Effector memory CD8-positive, alpha-beta T cell (primary cell): ENCODE data around the gene CEACAM19.
A peak's percentile ranks its signal among the peaks of the same experiment; 100 is the strongest.
"Not testable (repeated sequence)": the region's sequence is repeated elsewhere in the genome, so short reads cannot be mapped to it uniquely, and the experiment has no call there.

Experiments used
- ATAC-seq: fragments of 150-1000 bp; cut with Tn5 transposase; replicated peaks from 2 replicates; pipeline ENCODE4 v1.10.0; 2021; ENCODE audit warnings: mild to moderate bottlenecking, moderate library complexity
- DNase-seq, 3 experiments: peaks; one replicate each; pipeline ENCODE4 v3.0.0; 2021
- H3K27ac Mint-ChIP-seq, 2 donors: one replicate each; pipeline ENCODE4 v1.8.0; 2022; ENCODE audit warnings: mild to moderate bottlenecking in 2 of 2, mixed read lengths in 2 of 2, moderate library complexity in 2 of 2
- H3K27me3 Mint-ChIP-seq, 2 donors: one replicate each; pipeline ENCODE4 v1.8.0; 2022; ENCODE audit warnings: mixed read lengths in 2 of 2
- H3K36me3 Mint-ChIP-seq: one replicate; pipeline ENCODE4 v1.8.0; 2022; ENCODE audit warnings: mild to moderate bottlenecking, moderate library complexity, mixed read lengths; ENCODE audit not compliant: insufficient read depth
- H3K4me1 Mint-ChIP-seq, 2 donors: one replicate each; pipeline ENCODE4 v1.8.0; 2022; ENCODE audit warnings: low read depth in 2 of 2, mixed read lengths in 2 of 2
- H3K4me3 Mint-ChIP-seq, 2 donors: one replicate each; pipeline ENCODE4 v1.8.0; 2022; ENCODE audit warnings: mild to moderate bottlenecking in 2 of 2, mixed read lengths in 2 of 2, moderate library complexity in 2 of 2
- H3K9me3 Mint-ChIP-seq, 2 donors: one replicate each; pipeline ENCODE4 v1.8.0; 2022; ENCODE audit warnings: mixed read lengths in 2 of 2

CEACAM19 gene

GRCh38 chr19:44720396-44720795 lies 49.1 kb downstream of the CEACAM19 start:
- not testable (repeated sequence) for H3K27ac Mint-ChIP-seq, ATAC-seq, DNase-seq, H3K4me3 Mint-ChIP-seq, H3K36me3 Mint-ChIP-seq, H3K9me3 Mint-ChIP-seq
- H3K27me3 Mint-ChIP-seq: peaks cover 0 to 10% of the 10 kb centered on the region in 2 donors
- H3K4me1 Mint-ChIP-seq: peaks cover 11 to 13% of the 10 kb centered on the region in 2 donors

- H3K4me3 Mint-ChIP-seq: no peak overlapping the region
- H3K36me3 Mint-ChIP-seq: peaks cover 6% of the 10 kb centered on the region
- H3K27ac Mint-ChIP-seq: no peak overlapping the region
- H3K9me3 Mint-ChIP-seq: no peaks in the 10 kb centered on the region
- H3K27me3 Mint-ChIP-seq: peaks cover 0 to 10% of the 10 kb centered on the region in 2 donors
- ATAC-seq (no peak), DNase-seq (no peak)
- H3K4me1 Mint-ChIP-seq: peaks cover 11 to 13% of the 10 kb centered on the region in 2 donors
Observed at GRCh38 chr19:44720945-44721344, 49.7 kb downstream of the CEACAM19 start.

GRCh38 chr19:44721369-44721768 lies 50.1 kb downstream of the CEACAM19 start:
- not testable (repeated sequence) for H3K27ac Mint-ChIP-seq, H3K4me3 Mint-ChIP-seq

GRCh38 chr19:44722131-44723121 lies 51.1 kb downstream of the CEACAM19 start:
- peaks cover 6% of the 10 kb centered on the region for H3K36me3 Mint-ChIP-seq
- DNase-seq (no peak), ATAC-seq (peak; percentile 11)
- H3K27ac Mint-ChIP-seq: peak overlapping the region in 1 of 2 donors; percentile 10
- peaks cover 11 to 13% of the 10 kb centered on the region in 2 donors for H3K4me1 Mint-ChIP-seq
- no peak overlapping the region for H3K4me3 Mint-ChIP-seq
- peaks cover 0 to 10% of the 10 kb centered on the region in 2 donors for H3K27me3 Mint-ChIP-seq
- no peaks in the 10 kb centered on the region for H3K9me3 Mint-ChIP-seq

More at GRCh38 chr19:44721369-44721768, 50.1 kb downstream of the CEACAM19 start:
- not testable (repeated sequence) for ATAC-seq, DNase-seq, H3K9me3 Mint-ChIP-seq, H3K36me3 Mint-ChIP-seq
- Mint-ChIP-seq H3K27me3 (peaks cover 0 to 10% of the 10 kb centered on the region in 2 donors), H3K4me1 (peaks cover 11 to 13% of the 10 kb centered on the region in 2 donors)

GRCh38 chr19:44723299-44723951 lies 52.1 kb downstream of the CEACAM19 start:
- ATAC-seq: peak; percentile 47
- peaks cover 6% of the 10 kb centered on the region for H3K36me3 Mint-ChIP-seq
- H3K9me3 Mint-ChIP-seq: no peaks in the 10 kb centered on the region
- H3K4me1 Mint-ChIP-seq: peaks cover 13 to 21% of the 10 kb centered on the region in 2 donors
- H3K27me3 Mint-ChIP-seq: peaks cover 0 to 10% of the 10 kb centered on the region in 2 donors
- DNase-seq: no peak
- H3K4me3 Mint-ChIP-seq: no peak overlapping the region
- no peak overlapping the region for H3K27ac Mint-ChIP-seq

GRCh38 chr19:44723952-44724319 lies 52.7 kb downstream of the CEACAM19 start:
- Mint-ChIP-seq H3K36me3 (peaks cover 6% of the 10 kb centered on the region), H3K27ac (peak overlapping the region in 1 of 2 donors; percentile 12), H3K27me3 (peaks cover 0 to 10% of the 10 kb centered on the region in 2 donors), H3K4me1 (peaks cover 13 to 21% of the 10 kb centered on the region in 2 donors), H3K4me3 (no peak overlapping the region), H3K9me3 (no peaks in the 10 kb centered on the region)
- ATAC-seq: peak; percentile 96
- DNase-seq: peak; percentile 73 to 80 (median 79)

GRCh38 chr19:44725251-44725650 lies 54.0 kb downstream of the CEACAM19 start:
- ATAC-seq: no peak
- Mint-ChIP-seq H3K9me3 (no peaks in the 10 kb centered on the region), H3K4me1 (peaks cover 13 to 21% of the 10 kb centered on the region in 2 donors), H3K36me3 (peaks cover 6% of the 10 kb centered on the region), H3K27me3 (peaks cover 0 to 10% of the 10 kb centered on the region in 2 donors), H3K4me3 (no peak overlapping the region), H3K27ac (no peak overlapping the region)
- no peak for DNase-seq

- ATAC-seq: no peak
- H3K36me3 Mint-ChIP-seq: peaks cover 6% of the 10 kb centered on the region
- no peak for DNase-seq
- H3K4me1 Mint-ChIP-seq: peaks cover 13 to 21% of the 10 kb centered on the region in 2 donors
- no peaks in the 10 kb centered on the region for H3K9me3 Mint-ChIP-seq
- peaks cover 0 to 10% of the 10 kb centered on the region in 2 donors for H3K27me3 Mint-ChIP-seq
- H3K4me3 Mint-ChIP-seq: no peak overlapping the region
- H3K27ac Mint-ChIP-seq: no peak overlapping the region
Observed at GRCh38 chr19:44725684-44726083, 54.4 kb downstream of the CEACAM19 start.

GRCh38 chr19:44726465-44726864 lies 55.2 kb downstream of the CEACAM19 start:
- Mint-ChIP-seq H3K27me3 (peaks cover 0 to 10% of the 10 kb centered on the region in 2 donors), H3K27ac (peak overlapping the region; percentile 44 to 74), H3K4me1 (peaks cover 13 to 21% of the 10 kb centered on the region in 2 donors), H3K36me3 (peaks cover 6% of the 10 kb centered on the region), H3K4me3 (no peak overlapping the region), H3K9me3 (no peaks in the 10 kb centered on the region)
- ATAC-seq (no peak), DNase-seq (no peak)

GRCh38 chr19:44728178-44728577 lies 56.9 kb downstream of the CEACAM19 start:
- Mint-ChIP-seq H3K4me3 (peak overlapping the region in 1 of 2 donors; percentile 15), H3K36me3 (peaks cover 3% of the 10 kb centered on the region), H3K27me3 (peaks cover 0 to under 1% of the 10 kb centered on the region in 2 donors), H3K9me3 (no peaks in the 10 kb centered on the region), H3K4me1 (peaks cover 7 to 15% of the 10 kb centered on the region in 2 donors), H3K27ac (peak overlapping the region; percentile 16 to 65)
- ATAC-seq (no peak), DNase-seq (no peak)

- H3K4me1 Mint-ChIP-seq: peaks cover 1 to 8% of the 10 kb centered on the region in 2 donors
- no peak for DNase-seq
- no peak overlapping the region for H3K4me3 Mint-ChIP-seq
- no peak overlapping the region for H3K27ac Mint-ChIP-seq
- H3K9me3 Mint-ChIP-seq: no peaks in the 10 kb centered on the region
- H3K27me3 Mint-ChIP-seq: no peaks in the 10 kb centered on the region
- no peaks in the 10 kb centered on the region for H3K36me3 Mint-ChIP-seq
- no peak for ATAC-seq
Observed at GRCh38 chr19:44729516-44730033, 58.3 kb downstream of the CEACAM19 start.

GRCh38 chr19:44731081-44731480 lies 59.8 kb downstream of the CEACAM19 start:
- DNase-seq: no peak
- ATAC-seq: no peak
- Mint-ChIP-seq H3K9me3 (no peaks in the 10 kb centered on the region), H3K27ac (no peak overlapping the region), H3K4me3 (no peak overlapping the region), H3K27me3 (no peaks in the 10 kb centered on the region), H3K4me1 (peaks cover 1 to 11% of the 10 kb centered on the region in 2 donors), H3K36me3 (peaks cover 3% of the 10 kb centered on the region)

- H3K9me3 Mint-ChIP-seq: no peaks in the 10 kb centered on the region
- H3K36me3 Mint-ChIP-seq: peaks cover 3% of the 10 kb centered on the region
- ATAC-seq (no peak), DNase-seq (no peak)
- no peaks in the 10 kb centered on the region for H3K27me3 Mint-ChIP-seq
- no peak overlapping the region for H3K27ac Mint-ChIP-seq
- H3K4me1 Mint-ChIP-seq: peaks cover 1 to 11% of the 10 kb centered on the region in 2 donors
- H3K4me3 Mint-ChIP-seq: no peak overlapping the region
Observed at GRCh38 chr19:44731622-44732021, 60.3 kb downstream of the CEACAM19 start.
